GM12878 (cell line): ENCODE results near the gene LANCL2. TPM values are rescaled to one million over a fixed set of nuclear protein-coding genes. Genes with fewer than 3 reads are reported as not detected.

ENCODE experiments used
- ATAC-seq: fragments of 200-7000 bp; cut with Tn5 transposase; 3 replicates; pipeline ENCODE4 v1.9.1; 2020; ENCODE audit warnings: mild to moderate bottlenecking, moderate library complexity
- BruUV-seq: library from RNA; stranded (reverse); fragments of 400-500 nt; replicated peaks from 2 replicates; lab custom pipeline; 2021; lab: Mats Ljungman, UMichigan
- CTCF ChIA-PET: fragments of 300-600 bp; sonication (Branson Sonifier 250); formaldehyde crosslinking; extraction: SDS; loops from one replicate; lab custom pipeline; 2021; ENCODE audit warnings: inconsistent platforms; lab: Yijun Ruan, JAX
- POLR2A ChIA-PET: fragments of 350-600 bp; formaldehyde crosslinking; extraction: SDS; loops from one replicate; lab custom pipeline; 2021; ENCODE audit warnings: inconsistent platforms; lab: Charles Lee
- RAD21 ChIA-PET: fragments of 300-600 bp; sonication (Branson Sonifier 250); formaldehyde crosslinking; loops from one replicate; lab custom pipeline; 2023; ENCODE audit warnings: antibody characterized with exemption; ENCODE audit not compliant: unreplicated experiment; lab: Charles Lee
- SMC1A ChIA-PET: fragments of 300-600 bp; sonication (Branson Sonifier 250); formaldehyde crosslinking; loops from one replicate; lab custom pipeline; 2023; ENCODE audit not compliant: unreplicated experiment, uncharacterized antibody; lab: Charles Lee
- DNase-seq: peaks from one replicate; pipeline ENCODE4 v3.0.0-alpha.2; 2011; ENCODE audit warnings: low read depth, low spot score
- FAIRE-seq: peaks from 3 replicates; lab custom pipeline; 2011; peaks lifted over from hg19 to GRCh38; lab: Jason Lieb, UNC
- H2AFZ ChIP-seq: 2 replicates; pipeline ENCODE4 v1.6.0; 2011; ENCODE audit warnings: low read depth, low read length, control low read depth; ENCODE audit not compliant: control insufficient read depth
- H3K27ac ChIP-seq: 2 replicates; pipeline ENCODE4 v1.5.1; 2011; ENCODE audit warnings: control low read depth; ENCODE audit not compliant: control insufficient read depth, insufficient read depth
- H3K27me3 ChIP-seq, 2 experiments: replicated peaks in 1 of 2; 2 replicates each; pipeline versions ENCODE4 v1.6.0 to v1.6.1; 2011; ENCODE audit warnings: low read length in 1 of 2; ENCODE audit not compliant: control insufficient read depth in 2 of 2, insufficient read depth in 2 of 2
- H3K36me3 ChIP-seq, 2 experiments: 2 replicates each; pipeline ENCODE4 v1.5.1; 2011; ENCODE audit warnings: low read length in 1 of 2; ENCODE audit not compliant: control insufficient read depth in 2 of 2, insufficient read depth in 2 of 2
- H3K4me1 ChIP-seq: 2 replicates; pipeline ENCODE4 v1.6.1; 2011; ENCODE audit warnings: mild to moderate bottlenecking, low read length, moderate library complexity, mixed read lengths; ENCODE audit not compliant: control insufficient read depth, insufficient read depth
- H3K4me2 ChIP-seq: 2 replicates; pipeline ENCODE4 v1.6.0; 2011; ENCODE audit warnings: control low read depth; ENCODE audit not compliant: control insufficient read depth, insufficient read depth
- H3K4me3 ChIP-seq: fragments of 200-600 bp; sonication (generic); 2 replicates; pipeline ENCODE4 v1.5.1; 2016
- H3K79me2 ChIP-seq: 2 replicates; pipeline ENCODE4 v1.6.0; 2011; ENCODE audit warnings: low read length; ENCODE audit not compliant: control insufficient read depth, insufficient read depth
- H3K9ac ChIP-seq: 2 replicates; pipeline ENCODE4 v1.8.0; 2011; ENCODE audit warnings: low read length, control low read depth, mixed read lengths; ENCODE audit not compliant: control insufficient read depth, insufficient read depth
- H3K9me3 ChIP-seq: replicated peaks from 3 replicates; pipeline ENCODE4 v1.5.1; 2011; ENCODE audit warnings: mild to moderate bottlenecking, low read length; ENCODE audit not compliant: control insufficient read depth, insufficient read depth
- H4K20me1 ChIP-seq: 2 replicates; pipeline ENCODE4 v1.6.0; 2011; ENCODE audit not compliant: control insufficient read depth, insufficient read depth
- CBX3 ChIP-seq: fragments of 200-600 bp; sonication (generic); IDR thresholded peaks from 2 replicates; pipeline ENCODE4 v1.6.1; 2016; ENCODE audit warnings: low read depth, borderline replicate concordance
- CTCF ChIP-seq, 3 experiments: IDR thresholded peaks in 2 of 3; conservative IDR thresholded peaks in 1 of 3; 2 replicates each; pipeline ENCODE4 v1.5.1; 2011; ENCODE audit warnings: low read depth in 3 of 3, low read length in 3 of 3, mild to moderate bottlenecking in 3 of 3, control low read depth in 2 of 3, moderate library complexity in 2 of 3, inconsistent platforms in 1 of 3, mixed read lengths in 1 of 3; ENCODE audit not compliant: control insufficient read depth in 2 of 3, insufficient read depth in 1 of 3; ENCODE audit errors: extremely low read depth in 1 of 3
- NKRF ChIP-seq: fragments of 450-650 bp; conservative IDR thresholded peaks from 2 replicates; pipeline ENCODE4 v1.6.1; 2017; ENCODE audit warnings: mild to moderate bottlenecking, moderate library complexity
- PKNOX1 ChIP-seq: fragments of 450-650 bp; IDR thresholded peaks from 2 replicates; pipeline ENCODE4 v1.6.1; 2016; ENCODE audit warnings: mild to moderate bottlenecking
- PRDM15 ChIP-seq: fragments of 450-650 bp; formaldehyde crosslinking; IDR thresholded peaks from 2 replicates; pipeline ENCODE4 v1.4.0; 2020; ENCODE audit warnings: mild to moderate bottlenecking, moderate library complexity
- WGBS: methylation state at CpG from one replicate; pipeline ENCODE4 v1.1.6; 2016; ENCODE audit warnings: low lambda C conversion rate; ENCODE audit not compliant: insufficient replicate concordance, insufficient coverage; ENCODE audit errors: missing lambda C conversion rate; 5-methylcytosine and 5-hydroxymethylcytosine counted together
- in situ Hi-C: fragments of 300-500 bp; cut with MboI; formaldehyde crosslinking; loops from 9 replicates; pipeline ENCODE4 v1.14.3; 2018; ENCODE audit warnings: mixed read lengths
- intact Hi-C: fragments of 100-400 bp; cut with micrococcal nuclease; formaldehyde crosslinking; loops from one replicate; pipeline ENCODE4 v1.14.2; 2022; ENCODE audit not compliant: unreplicated experiment
- polyA plus RNA-seq, 11 experiments: library from polyadenylated mRNA; depleted of rRNA in 4 of 11; unstranded in 6 of 11; stranded (reverse) in 5 of 11; fragments of >200 nt; fragmentation: Nextera tagmentation in 4 of 11; fragmentation: Illumina TruSeq in 1 of 11; extraction: Ambion mirVana in 4 of 11; extraction: Trizol in 1 of 11; gene quantifications; 1 replicate in 1 of 11; 2 replicates in 10 of 11; pipeline versions ENCODE4 v1.2.1 to v1.2.3, GENCODE V29; 2011 to 2016; ENCODE audit warnings: inconsistent platforms in 2 of 11, missing spikeins in 2 of 11, low read depth in 1 of 11
- total RNA-seq, 4 experiments: library from RNA; depleted of rRNA in 3 of 4; stranded (reverse); fragments of >200 nt in 3 of 4; fragmentation: Illumina TruSeq in 1 of 4; extraction: Trizol in 1 of 4; gene quantifications; 2 replicates each; pipeline versions ENCODE4 v1.2.1 to v1.2.3, GENCODE V29; 2013 to 2021

LANCL2 gene
- total and polyA plus RNA-seq, 10 of the 15 experiments (the other 5 are each of a cell fraction or from before 2014, with no cell fraction given) = 8.1 to 28.6 (median 16.4) TPM

GRCh38 chr7:55423277-55423711 is 58.2 kb downstream of the LANCL2 start:
- ChIA-PET SMC1A (interaction anchor here (1.1 to 1.2 kb wide), 3 partner anchors 9 to 159 kb away, joined by 3 to 5 read pairs (median 3); no protein-coding TSS in a partner anchor), CTCF (interaction anchor here (0.5 to 2.1 kb wide), 5 partner anchors 8 to 146 kb away, joined by 3 to 10 read pairs (median 4); no protein-coding TSS in a partner anchor), RAD21 (no interaction called here)
- no peak overlapping the region for H3K27ac ChIP-seq
- H2AFZ ChIP-seq = no peak overlapping the region
- no TSS peak for BruUV-seq
- intact Hi-C loops = no loop called here
- H3K4me1 ChIP-seq = no peaks in the 10 kb centered on the region
- H3K9ac ChIP-seq = no peak overlapping the region
- H3K27me3 ChIP-seq = no peaks in the 10 kb centered on the region
- no peaks in the 10 kb centered on the region for H3K79me2 ChIP-seq
- 89% methylated on average over 5 of the region's 5 CpGs for WGBS
- H3K4me3 ChIP-seq = no peak overlapping the region
- TF ChIP-seq CBX3 (no peak), CTCF (IDR thresholded peaks at IDR 0.05 in 2 of 3, conservative IDR thresholded peaks at IDR 0.05 in 1 of 3; ENCODE audit: control insufficient read depth in 2 of 3, extremely low read depth in 1 of 3, insufficient read depth in 1 of 3, low read depth in 3 of 3, low read length in 3 of 3) (0 out of 6 replicates have a peak, but pooled peaks of 1 of the 3 experiments have one; percentile 2)
- TF ChIP-seq, all 136 proteins: peak for 1
- ATAC-seq = no peak
- H3K36me3 ChIP-seq = peaks cover 0 to 9% of the 10 kb centered on the region in 2 experiments; a peak in 3 of 4 replicates
- no peak overlapping the region for H3K4me2 ChIP-seq
- POLR2A ChIA-PET = no interaction called here
- no peaks in the 10 kb centered on the region for H3K9me3 ChIP-seq
- no peak for DNase-seq
- no peak for FAIRE-seq
- in situ Hi-C loops = loop anchor here (5.0 to 25.0 kb wide), 2 partner anchors 146 to 661 kb away; partner anchors contain the start of gene SEC61G
- no peaks in the 10 kb centered on the region for H4K20me1 ChIP-seq

GRCh38 chr7:55423891-55424290 is 58.8 kb downstream of the LANCL2 start:
- no peak for ATAC-seq
- WGBS = 88% methylated on average over 5 of the region's 5 CpGs
- Histone ChIP-seq H3K9ac (no peak overlapping the region), H3K79me2 (no peaks in the 10 kb centered on the region), H3K4me3 (no peak overlapping the region), H3K4me1 (no peaks in the 10 kb centered on the region), H3K27me3 (no peaks in the 10 kb centered on the region), H3K36me3 (peaks cover 0 to 9% of the 10 kb centered on the region in 2 experiments; a peak in 3 of 4 replicates), H3K27ac (no peak overlapping the region), H2AFZ (no peak overlapping the region), H3K4me2 (no peak overlapping the region), H3K9me3 (no peaks in the 10 kb centered on the region), H4K20me1 (no peaks in the 10 kb centered on the region)
- in situ Hi-C loops = loop anchor here (5.0 to 25.0 kb wide), 2 partner anchors 147 to 662 kb away; partner anchors contain the start of gene SEC61G
- DNase-seq = no peak
- CTCF ChIA-PET = interaction anchor here (0.5 to 2.1 kb wide), 7 partner anchors 8 to 147 kb away, joined by 3 to 10 read pairs (median 4); no protein-coding TSS in a partner anchor
- FAIRE-seq = no peak
- RAD21 ChIA-PET = no interaction called here
- intact Hi-C loops = no loop called here
- POLR2A ChIA-PET = no interaction called here
- BruUV-seq = no TSS peak
- SMC1A ChIA-PET = interaction anchor here (1.1 to 1.2 kb wide), 2 partner anchors 9 to 159 kb away, joined by 3 to 5 read pairs; no protein-coding TSS in a partner anchor
- TF ChIP-seq NKRF = no peak
- TF ChIP-seq PRDM15 (CRISPR knock-in tag) = no peak
- TF ChIP-seq PKNOX1 = no peak
